ENCODE data around the gene DCUN1D2.
A peak's percentile ranks its signal among the peaks of the same experiment; 100 is the strongest.

The DCUN1D2 gene

DNA sequence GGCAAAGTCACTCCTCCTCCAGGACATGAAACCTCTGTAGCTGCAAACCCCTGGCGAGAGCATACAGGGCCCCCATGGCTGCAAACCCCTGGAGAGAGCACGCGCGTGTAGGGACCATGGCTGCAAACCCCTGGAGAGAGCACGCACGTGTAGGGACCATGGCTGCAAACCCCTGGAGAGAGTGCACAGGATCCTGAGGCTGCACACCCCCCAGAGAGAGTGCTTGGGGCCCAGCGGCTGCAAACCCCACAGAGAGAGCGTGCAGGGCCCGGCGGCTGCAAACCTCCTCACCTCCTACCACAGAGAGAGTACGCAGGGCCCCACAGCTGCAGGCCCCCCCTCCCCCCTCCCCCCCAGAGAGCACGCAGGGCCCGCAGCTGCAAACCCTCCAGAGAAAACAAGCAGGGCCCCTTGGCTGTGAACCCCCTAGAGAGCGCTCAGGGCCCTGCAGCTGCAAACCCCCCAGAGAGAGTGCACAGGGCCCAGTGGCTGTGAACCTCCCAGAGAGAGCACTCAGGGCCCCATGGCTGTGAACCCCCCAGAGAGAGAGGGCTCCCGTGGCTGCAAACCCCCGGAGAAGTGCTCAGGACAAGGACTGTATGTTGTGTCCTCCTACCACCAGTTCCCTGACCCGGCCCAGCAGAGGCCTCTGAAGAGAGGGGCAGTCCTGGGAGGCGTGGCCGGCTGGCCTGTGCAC lies 44.6 kb downstream of the DCUN1D2 start:
- Histone ChIP-seq H3K27ac (ENCODE audit: poor library complexity, severe bottlenecking) (no peak overlapping the region), H3K36me3 (ENCODE audit: low read depth) (no peaks in the 10 kb centered on the region), H3K27me3 (ENCODE audit: insufficient read depth, poor library complexity, severe bottlenecking) (no peaks in the 10 kb centered on the region), H3K9me3 (ENCODE audit: severe bottlenecking) (no peaks in the 10 kb centered on the region), H3K4me3 (ENCODE audit: severe bottlenecking) (no peak overlapping the region), H3K4me1 (ENCODE audit: insufficient read depth, poor library complexity, severe bottlenecking) (no peaks in the 10 kb centered on the region)
- TF ChIP-seq, protein P1, sequence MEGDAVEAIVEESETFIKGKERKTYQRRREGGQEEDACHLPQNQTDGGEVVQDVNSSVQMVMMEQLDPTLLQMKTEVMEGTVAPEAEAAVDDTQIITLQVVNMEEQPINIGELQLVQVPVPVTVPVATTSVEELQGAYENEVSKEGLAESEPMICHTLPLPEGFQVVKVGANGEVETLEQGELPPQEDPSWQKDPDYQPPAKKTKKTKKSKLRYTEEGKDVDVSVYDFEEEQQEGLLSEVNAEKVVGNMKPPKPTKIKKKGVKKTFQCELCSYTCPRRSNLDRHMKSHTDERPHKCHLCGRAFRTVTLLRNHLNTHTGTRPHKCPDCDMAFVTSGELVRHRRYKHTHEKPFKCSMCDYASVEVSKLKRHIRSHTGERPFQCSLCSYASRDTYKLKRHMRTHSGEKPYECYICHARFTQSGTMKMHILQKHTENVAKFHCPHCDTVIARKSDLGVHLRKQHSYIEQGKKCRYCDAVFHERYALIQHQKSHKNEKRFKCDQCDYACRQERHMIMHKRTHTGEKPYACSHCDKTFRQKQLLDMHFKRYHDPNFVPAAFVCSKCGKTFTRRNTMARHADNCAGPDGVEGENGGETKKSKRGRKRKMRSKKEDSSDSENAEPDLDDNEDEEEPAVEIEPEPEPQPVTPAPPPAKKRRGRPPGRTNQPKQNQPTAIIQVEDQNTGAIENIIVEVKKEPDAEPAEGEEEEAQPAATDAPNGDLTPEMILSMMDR (IDR thresholded peaks at IDR 0.05; ENCODE audit: poor library complexity, severe bottlenecking) = no peak
- ATAC-seq (ENCODE audit: low read depth) (no peak), DNase-seq (ENCODE audit: low spot score) (no peak)

DNA sequence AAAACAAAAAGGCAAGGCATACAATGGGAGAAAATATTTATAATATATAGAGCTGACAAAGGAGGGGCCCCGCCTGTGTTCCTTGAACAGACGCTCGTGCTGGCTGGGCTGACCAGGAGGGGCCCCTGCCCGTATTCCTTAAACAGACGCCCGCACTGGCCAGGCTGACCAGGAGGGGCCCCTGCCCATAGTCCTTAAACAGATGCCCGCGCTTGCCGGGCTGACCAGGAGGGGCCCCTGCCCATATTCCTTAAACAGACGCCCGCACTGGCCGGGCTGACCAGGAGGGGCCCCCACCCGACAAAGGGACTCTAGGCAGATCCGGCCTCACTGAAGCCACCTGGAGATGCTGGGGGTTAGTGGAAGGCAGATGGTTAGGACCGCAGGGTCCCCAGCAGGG lies 46.5 kb downstream of the DCUN1D2 start:
- Histone ChIP-seq H3K4me3 (ENCODE audit: severe bottlenecking) (no peak overlapping the region), H3K27me3 (ENCODE audit: insufficient read depth, poor library complexity, severe bottlenecking) (no peaks in the 10 kb centered on the region), H3K4me1 (ENCODE audit: insufficient read depth, poor library complexity, severe bottlenecking) (no peaks in the 10 kb centered on the region), H3K9me3 (ENCODE audit: severe bottlenecking) (no peaks in the 10 kb centered on the region), H3K36me3 (ENCODE audit: low read depth) (no peaks in the 10 kb centered on the region), H3K27ac (ENCODE audit: poor library complexity, severe bottlenecking) (no peak overlapping the region)
- TF ChIP-seq, protein P1 (IDR thresholded peaks at IDR 0.05; ENCODE audit: poor library complexity, severe bottlenecking) = no peak
- no peak for ATAC-seq (ENCODE audit: low read depth)
- DNase-seq (ENCODE audit: low spot score) = no peak

DNA sequence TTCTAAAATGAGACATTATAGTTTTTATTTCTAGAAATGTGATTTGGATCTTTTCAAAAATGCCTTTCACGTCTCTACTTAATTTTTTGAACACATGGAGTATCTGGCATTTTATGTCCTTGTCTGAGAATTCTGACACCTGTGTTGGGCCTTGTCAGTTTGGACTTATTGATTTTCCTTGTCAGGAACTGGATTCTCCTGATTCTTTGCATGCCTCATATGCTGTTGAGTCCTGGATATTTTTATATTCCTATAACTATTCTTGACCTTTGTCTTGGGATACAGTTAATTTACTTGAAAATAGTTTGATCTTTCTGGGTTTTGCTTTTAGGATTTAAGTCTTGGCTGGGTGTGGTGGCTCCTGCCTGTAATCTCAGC lies 47.5 kb downstream of the DCUN1D2 start:
- no peak for ATAC-seq (ENCODE audit: low read depth)
- H3K27me3 ChIP-seq (ENCODE audit: insufficient read depth, poor library complexity, severe bottlenecking) = no peaks in the 10 kb centered on the region
- no peaks in the 10 kb centered on the region for H3K4me1 ChIP-seq (ENCODE audit: insufficient read depth, poor library complexity, severe bottlenecking)
- TF ChIP-seq, protein P1 (IDR thresholded peaks at IDR 0.05; ENCODE audit: poor library complexity, severe bottlenecking) = no peak
- no peaks in the 10 kb centered on the region for H3K9me3 ChIP-seq (ENCODE audit: severe bottlenecking)
- no peak for DNase-seq (ENCODE audit: low spot score)
- no peak overlapping the region for H3K27ac ChIP-seq (ENCODE audit: poor library complexity, severe bottlenecking)
- H3K36me3 ChIP-seq (ENCODE audit: low read depth) = no peaks in the 10 kb centered on the region
- H3K4me3 ChIP-seq (ENCODE audit: severe bottlenecking) = no peak overlapping the region

DNA sequence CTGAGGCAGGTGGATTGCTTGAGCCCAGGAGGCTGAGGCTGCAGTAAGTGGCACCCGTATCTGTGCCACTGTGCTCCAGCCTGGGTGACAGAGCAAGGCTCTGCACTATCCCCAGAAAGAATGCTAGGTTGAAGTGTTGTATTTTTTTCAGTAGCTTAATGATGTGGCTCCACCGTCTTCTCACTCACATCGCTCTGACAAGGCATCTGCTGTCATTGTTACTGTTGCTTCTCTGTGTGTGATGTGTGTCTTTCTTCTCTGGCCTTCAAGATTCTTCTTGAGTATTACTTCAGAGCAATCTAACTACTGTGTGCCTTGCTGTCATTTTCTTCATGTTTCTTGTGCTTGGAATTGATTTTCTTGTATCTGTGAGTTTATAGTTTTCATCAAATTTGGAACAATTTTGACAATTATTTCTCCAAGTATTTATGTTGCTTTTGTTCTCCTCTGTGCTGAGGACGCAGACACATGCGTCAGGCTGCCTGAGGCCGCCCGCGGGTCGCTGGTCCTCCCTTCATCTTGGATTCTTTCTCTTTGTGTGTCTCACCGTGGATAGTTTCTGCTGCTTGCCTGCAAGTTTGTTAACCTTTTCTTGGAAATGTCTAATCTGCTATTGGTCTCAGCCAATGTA lies 48.0 kb downstream of the DCUN1D2 start:
- no peak overlapping the region for H3K4me3 ChIP-seq (ENCODE audit: severe bottlenecking)
- no peak for DNase-seq (ENCODE audit: low spot score)
- no peak for ATAC-seq (ENCODE audit: low read depth)
- no peaks in the 10 kb centered on the region for H3K27me3 ChIP-seq (ENCODE audit: insufficient read depth, poor library complexity, severe bottlenecking)
- H3K9me3 ChIP-seq (ENCODE audit: severe bottlenecking) = no peaks in the 10 kb centered on the region
- TF ChIP-seq, protein P1 (IDR thresholded peaks at IDR 0.05; ENCODE audit: poor library complexity, severe bottlenecking) = no peak
- H3K36me3 ChIP-seq (ENCODE audit: low read depth) = no peaks in the 10 kb centered on the region
- no peaks in the 10 kb centered on the region for H3K4me1 ChIP-seq (ENCODE audit: insufficient read depth, poor library complexity, severe bottlenecking)
- H3K27ac ChIP-seq (ENCODE audit: poor library complexity, severe bottlenecking) = no peak overlapping the region

DNA sequence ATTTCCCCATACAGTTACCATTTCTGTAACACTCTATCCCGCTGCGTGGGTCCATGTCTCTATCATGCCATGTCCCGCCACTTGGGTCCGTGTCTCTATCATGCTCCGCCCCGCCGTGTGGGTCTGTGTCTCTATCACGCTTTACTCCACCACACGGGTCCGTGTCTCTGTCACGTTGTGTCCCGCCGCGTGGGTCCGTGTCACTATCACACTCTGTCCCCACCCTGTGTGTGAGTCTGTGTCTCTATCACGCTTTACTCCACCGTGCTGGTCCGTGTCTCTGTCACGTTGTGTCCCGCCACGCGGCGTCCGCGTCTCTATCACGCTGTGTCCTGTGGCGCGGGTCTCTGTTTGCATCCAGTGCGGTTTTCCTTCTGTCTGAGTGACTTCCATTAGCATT lies 48.9 kb downstream of the DCUN1D2 start:
- no peak for ATAC-seq (ENCODE audit: low read depth)
- no peaks in the 10 kb centered on the region for H3K9me3 ChIP-seq (ENCODE audit: severe bottlenecking)
- no peak overlapping the region for H3K4me3 ChIP-seq (ENCODE audit: severe bottlenecking)
- TF ChIP-seq, protein P1 (IDR thresholded peaks at IDR 0.05; ENCODE audit: poor library complexity, severe bottlenecking) = no peak
- peak; percentile 61 for DNase-seq (ENCODE audit: low spot score)
- no peaks in the 10 kb centered on the region for H3K4me1 ChIP-seq (ENCODE audit: insufficient read depth, poor library complexity, severe bottlenecking)
- H3K36me3 ChIP-seq (ENCODE audit: low read depth) = no peaks in the 10 kb centered on the region
- no peak overlapping the region for H3K27ac ChIP-seq (ENCODE audit: poor library complexity, severe bottlenecking)
- no peaks in the 10 kb centered on the region for H3K27me3 ChIP-seq (ENCODE audit: insufficient read depth, poor library complexity, severe bottlenecking)
